Right atrium auricular region (tissue), 2 donors: Measurements from ENCODE around the gene PCDHGB6. TPM values are rescaled to one million over a fixed set of nuclear protein-coding genes. Genes with fewer than 3 reads are reported as not detected.
"Not testable (repeated sequence)": the region's sequence is repeated elsewhere in the genome, so short reads cannot be mapped to it uniquely, and the experiment has no call there.

ENCODE experiments used
- DNase-seq: peaks from one replicate; pipeline ENCODE4 v3.0.0-alpha.2; 2019; ENCODE audit warnings: low spot score
- H3K27ac ChIP-seq, 2 donors: fragments of 200-600 bp; sonication (generic); 1 replicate in 1 of 2; 2 replicates in 1 of 2; pipeline ENCODE4 v1.5.1; 2016 to 2019
- H3K27me3 ChIP-seq, 2 donors: fragments of 200-600 bp; sonication (generic); one replicate each; pipeline versions ENCODE4 v1.5.1 to v1.6.0; 2017 to 2019
- H3K36me3 ChIP-seq: fragments of 200-600 bp; sonication (generic); one replicate; pipeline ENCODE4 v1.5.1; 2016
- H3K4me1 ChIP-seq, 2 donors: fragments of 200-600 bp; sonication (generic); one replicate each; pipeline versions ENCODE4 v1.5.1 to v1.6.0; 2017 to 2019
- H3K4me3 ChIP-seq, 2 donors: fragments of 200-600 bp; sonication (generic); 1 replicate in 1 of 2; 2 replicates in 1 of 2; pipeline ENCODE4 v1.5.1; 2017 to 2019; ENCODE audit warnings: mild to moderate bottlenecking in 1 of 2, moderate library complexity in 1 of 2
- H3K9me3 ChIP-seq, 2 donors: fragments of 200-600 bp; sonication (generic); one replicate each; pipeline ENCODE4 v1.5.1; 2019
- total RNA-seq, 2 donors: library from RNA; depleted of rRNA; stranded (reverse); fragments of >200 nt; gene quantifications; one replicate each; pipeline ENCODE4 v1.1.0, GENCODE V29; 2016
- TF ChIP-seq, protein P1 (sequence below), 2 donors: fragments of 200-600 bp; sonication (generic); IDR thresholded peaks; one replicate each; pipeline ENCODE4 v1.5.1; 2019; ENCODE audit warnings: antibody characterized with exemption in 2 of 2

The PCDHGB6 gene
- total RNA-seq, 2 donors from 2014 or later: 5.0 to 7.1 TPM

DNA sequence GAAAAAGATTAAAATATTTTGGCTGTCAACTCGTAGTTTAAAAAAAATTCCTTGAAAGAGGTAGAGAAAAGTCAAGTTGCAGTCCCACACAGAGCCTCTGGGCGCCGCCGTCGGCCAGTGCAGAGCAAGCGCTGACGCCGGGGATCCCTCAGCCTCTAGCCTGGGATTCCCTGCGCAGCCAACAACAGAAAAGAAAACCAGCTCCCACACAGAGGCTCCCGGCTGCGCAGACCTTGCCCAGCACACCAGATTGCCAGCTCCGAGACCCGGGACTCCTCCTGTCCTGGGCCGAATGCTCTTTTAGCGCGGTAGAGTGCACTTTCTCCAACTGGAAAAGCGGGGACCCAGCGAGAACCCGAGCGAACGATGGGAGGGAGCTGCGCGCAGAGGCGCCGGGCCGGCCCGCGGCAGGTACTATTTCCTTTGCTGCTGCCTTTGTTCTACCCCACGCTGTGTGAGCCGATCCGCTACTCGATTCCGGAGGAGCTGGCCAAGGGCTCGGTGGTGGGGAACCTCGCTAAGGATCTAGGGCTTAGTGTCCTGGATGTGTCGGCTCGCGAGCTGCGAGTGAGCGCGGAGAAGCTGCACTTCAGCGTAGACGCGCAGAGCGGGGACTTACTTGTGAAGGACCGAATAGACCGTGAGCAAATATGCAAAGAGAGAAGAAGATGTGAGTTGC is 9.8 kb downstream of the PCDHGB6 start, which contains the start of gene PCDHGB7:
Gene PCDHGB7 (plus strand): TSS at position 184 of the 679 bp plus-strand sequence. CDS start 183 bp downstream, at position 367.
- peaks cover 0 to 13% of the 10 kb centered on the region in 2 donors for H3K4me1 ChIP-seq
- peaks cover 36 to 84% of the 10 kb centered on the region in 2 donors for H3K9me3 ChIP-seq
- H3K27me3 ChIP-seq, H3K36me3 ChIP-seq: not testable (repeated sequence)
- peak; percentile 79 for DNase-seq
- H3K27ac ChIP-seq: peak within 1 kb of the TSS in 1 of 2 donors; percentile 33
- TF ChIP-seq, protein P1, sequence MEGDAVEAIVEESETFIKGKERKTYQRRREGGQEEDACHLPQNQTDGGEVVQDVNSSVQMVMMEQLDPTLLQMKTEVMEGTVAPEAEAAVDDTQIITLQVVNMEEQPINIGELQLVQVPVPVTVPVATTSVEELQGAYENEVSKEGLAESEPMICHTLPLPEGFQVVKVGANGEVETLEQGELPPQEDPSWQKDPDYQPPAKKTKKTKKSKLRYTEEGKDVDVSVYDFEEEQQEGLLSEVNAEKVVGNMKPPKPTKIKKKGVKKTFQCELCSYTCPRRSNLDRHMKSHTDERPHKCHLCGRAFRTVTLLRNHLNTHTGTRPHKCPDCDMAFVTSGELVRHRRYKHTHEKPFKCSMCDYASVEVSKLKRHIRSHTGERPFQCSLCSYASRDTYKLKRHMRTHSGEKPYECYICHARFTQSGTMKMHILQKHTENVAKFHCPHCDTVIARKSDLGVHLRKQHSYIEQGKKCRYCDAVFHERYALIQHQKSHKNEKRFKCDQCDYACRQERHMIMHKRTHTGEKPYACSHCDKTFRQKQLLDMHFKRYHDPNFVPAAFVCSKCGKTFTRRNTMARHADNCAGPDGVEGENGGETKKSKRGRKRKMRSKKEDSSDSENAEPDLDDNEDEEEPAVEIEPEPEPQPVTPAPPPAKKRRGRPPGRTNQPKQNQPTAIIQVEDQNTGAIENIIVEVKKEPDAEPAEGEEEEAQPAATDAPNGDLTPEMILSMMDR (IDR thresholded peaks at IDR 0.05): peak; percentile 69 to 80
- peak within 1 kb of the TSS; percentile 31 to 44 for H3K4me3 ChIP-seq

DNA sequence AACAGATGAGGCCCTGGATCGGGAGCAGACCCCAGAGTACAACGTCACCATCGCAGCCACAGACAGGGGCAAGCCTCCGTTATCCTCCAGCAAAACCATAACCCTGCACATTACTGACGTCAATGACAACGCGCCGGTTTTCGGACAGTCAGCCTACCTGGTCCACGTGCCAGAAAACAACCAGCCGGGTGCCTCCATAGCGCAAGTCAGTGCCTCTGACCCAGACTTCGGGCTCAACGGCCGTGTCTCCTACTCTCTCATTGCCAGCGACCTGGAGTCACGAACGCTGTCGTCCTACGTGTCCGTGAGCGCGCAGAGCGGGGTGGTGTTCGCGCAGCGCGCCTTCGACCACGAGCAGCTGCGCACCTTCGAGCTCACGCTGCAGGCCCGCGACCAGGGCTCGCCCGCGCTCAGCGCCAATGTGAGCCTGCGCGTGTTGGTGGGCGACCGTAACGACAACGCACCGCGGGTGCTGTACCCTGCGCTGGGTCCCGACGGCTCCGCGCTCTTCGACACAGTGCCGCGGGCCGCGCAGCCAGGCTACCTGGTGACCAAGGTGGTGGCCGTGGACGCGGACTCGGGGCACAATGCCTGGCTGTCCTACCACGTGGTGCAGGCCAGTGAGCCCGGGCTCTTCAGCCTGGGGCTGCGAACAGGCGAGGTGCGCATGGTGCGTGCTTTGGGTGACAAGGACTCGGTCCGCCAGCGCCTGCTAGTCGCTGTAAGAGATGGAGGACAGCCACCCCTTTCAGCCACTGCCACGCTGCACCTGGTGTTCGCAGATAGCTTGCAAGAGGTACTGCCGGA is 11.5 kb downstream of the PCDHGB6 start:
- no peak overlapping the region for H3K27ac ChIP-seq
- no peaks in the 10 kb centered on the region for H3K36me3 ChIP-seq
- H3K4me1 ChIP-seq: peaks cover 0 to 13% of the 10 kb centered on the region in 2 donors
- H3K9me3 ChIP-seq: peaks cover 33 to 86% of the 10 kb centered on the region in 2 donors
- DNase-seq: no peak
- no peak overlapping the region for H3K4me3 ChIP-seq
- TF ChIP-seq, protein P1 (IDR thresholded peaks at IDR 0.05): no peak
- H3K27me3 ChIP-seq: no peaks in the 10 kb centered on the region

DNA sequence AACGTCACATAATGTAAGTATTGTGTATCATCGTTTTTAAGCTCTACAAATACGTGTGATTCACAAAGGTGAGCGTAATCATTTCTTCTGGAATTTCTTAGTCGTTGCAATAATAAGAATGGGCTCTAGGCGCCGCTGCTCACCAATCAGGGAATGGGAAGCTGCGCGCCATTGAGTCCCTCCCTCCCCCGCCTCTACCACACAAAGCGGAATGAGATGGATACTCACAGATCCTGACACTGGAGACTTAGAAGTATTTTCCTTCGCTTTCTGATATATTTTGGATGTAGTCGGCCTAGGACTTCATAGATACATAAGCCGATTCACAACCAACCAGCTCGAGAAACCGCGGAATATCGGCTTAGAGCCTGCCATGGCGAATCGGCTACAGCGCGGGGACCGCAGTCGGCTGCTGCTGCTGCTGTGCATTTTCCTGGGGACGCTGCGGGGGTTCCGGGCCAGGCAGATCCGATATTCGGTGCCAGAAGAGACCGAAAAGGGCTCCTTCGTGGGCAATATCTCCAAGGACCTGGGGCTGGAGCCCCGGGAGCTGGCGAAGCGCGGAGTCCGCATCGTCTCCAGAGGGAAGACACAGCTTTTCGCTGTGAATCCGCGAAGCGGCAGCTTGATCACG is 13.2 kb downstream of the PCDHGB6 start, which contains the start of gene PCDHGA11:
Gene PCDHGA11 (plus strand): TSS at position 197 of the 634 bp plus-strand sequence. CDS start 177 bp downstream, at position 374.
- Histone ChIP-seq H3K4me1 (peaks cover 0 to 13% of the 10 kb centered on the region in 2 donors), H3K36me3 (no peaks in the 10 kb centered on the region), H3K9me3 (peaks cover 38 to 87% of the 10 kb centered on the region in 2 donors), H3K27me3 (no peaks in the 10 kb centered on the region), H3K27ac (no peak within 1 kb of the TSS), H3K4me3 (peak within 1 kb of the TSS; percentile 27 to 41)
- TF ChIP-seq, protein P1 (IDR thresholded peaks at IDR 0.05): peak; percentile 42 to 70
- DNase-seq: no peak

DNA sequence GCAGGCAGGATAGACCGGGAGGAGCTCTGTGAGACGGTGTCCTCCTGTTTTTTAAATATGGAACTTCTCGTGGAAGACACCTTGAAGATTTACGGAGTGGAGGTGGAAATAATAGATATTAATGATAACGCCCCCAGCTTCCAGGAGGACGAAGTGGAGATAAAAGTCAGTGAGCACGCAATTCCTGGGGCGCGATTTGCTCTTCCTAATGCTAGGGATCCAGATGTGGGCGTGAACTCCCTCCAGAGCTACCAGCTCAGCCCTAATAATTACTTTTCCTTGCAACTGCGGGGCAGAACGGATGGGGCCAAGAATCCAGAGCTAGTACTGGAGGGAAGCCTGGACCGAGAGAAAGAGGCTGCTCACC is 13.7 kb downstream of the PCDHGB6 start:
- no peak for DNase-seq
- no peaks in the 10 kb centered on the region for H3K36me3 ChIP-seq
- H3K4me3 ChIP-seq: peak overlapping the region; percentile 27 to 41
- H3K27me3 ChIP-seq: no peaks in the 10 kb centered on the region
- H3K9me3 ChIP-seq: peaks cover 38 to 88% of the 10 kb centered on the region in 2 donors
- TF ChIP-seq, protein P1 (IDR thresholded peaks at IDR 0.05): no peak
- no peak overlapping the region for H3K27ac ChIP-seq
- H3K4me1 ChIP-seq: peaks cover 0 to 13% of the 10 kb centered on the region in 2 donors

DNA sequence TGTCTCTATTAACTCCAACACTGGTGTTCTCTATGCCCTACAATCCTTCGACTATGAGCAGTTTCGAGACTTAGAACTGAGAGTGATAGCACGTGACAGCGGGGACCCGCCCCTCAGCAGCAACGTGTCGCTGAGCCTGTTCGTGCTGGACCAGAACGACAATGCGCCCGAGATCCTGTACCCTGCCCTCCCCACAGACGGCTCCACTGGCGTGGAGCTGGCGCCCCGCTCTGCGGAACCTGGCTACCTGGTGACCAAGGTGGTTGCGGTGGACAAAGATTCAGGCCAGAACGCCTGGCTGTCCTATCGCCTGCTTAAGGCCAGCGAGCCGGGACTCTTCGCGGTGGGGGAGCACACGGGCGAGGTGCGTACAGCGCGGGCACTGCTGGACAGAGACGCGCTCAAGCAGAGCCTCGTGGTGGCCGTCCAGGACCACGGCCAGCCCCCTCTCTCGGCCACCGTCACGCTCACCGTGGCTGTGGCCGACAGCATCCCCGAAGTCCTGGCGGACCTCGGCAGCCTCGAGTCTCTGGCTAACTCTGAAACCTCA is 15.0 kb downstream of the PCDHGB6 start:
- peaks cover 0 to 13% of the 10 kb centered on the region in 2 donors for H3K4me1 ChIP-seq
- H3K27ac ChIP-seq: no peak overlapping the region
- TF ChIP-seq, protein P1 (IDR thresholded peaks at IDR 0.05): no peak
- H3K27me3 ChIP-seq: no peaks in the 10 kb centered on the region
- no peak for DNase-seq
- H3K9me3 ChIP-seq: peaks cover 40 to 100% of the 10 kb centered on the region in 2 donors
- peaks cover 6% of the 10 kb centered on the region for H3K36me3 ChIP-seq
- H3K4me3 ChIP-seq: no peak overlapping the region
